Smooth muscle cell (in vitro differentiated cells): ENCODE data around the gene RFWD3. TPM values are rescaled to one million over a fixed set of nuclear protein-coding genes. Genes with fewer than 3 reads are reported as not detected.

Experiments
- DNase-seq: peaks from one replicate; lab custom pipeline; 2025; ENCODE audit not compliant: unreplicated experiment; lab: John Stamatoyannopoulos, UW
- H2AFZ ChIP-seq: fragments of 200-600 bp; sonication (generic); 2 replicates; pipeline ENCODE4 v1.6.0; 2016; ENCODE audit warnings: antibody characterized with exemption, low read depth, mild to moderate bottlenecking
- H3F3A ChIP-seq: fragments of 200-600 bp; sonication (generic); 2 replicates; pipeline ENCODE4 v1.6.0; 2017; ENCODE audit warnings: antibody characterized with exemption, low read depth
- H3K27ac ChIP-seq: fragments of 200-600 bp; sonication (generic); 2 replicates; pipeline ENCODE4 v1.5.1; 2016; ENCODE audit warnings: low read depth, mild to moderate bottlenecking
- H3K27me3 ChIP-seq: fragments of 200-600 bp; sonication (generic); 2 replicates; pipeline ENCODE4 v1.6.1; 2016; ENCODE audit warnings: low read depth, mild to moderate bottlenecking
- H3K36me3 ChIP-seq: fragments of 200-600 bp; sonication (generic); 2 replicates; pipeline ENCODE4 v1.5.1; 2016; ENCODE audit warnings: low read depth
- H3K4me1 ChIP-seq: fragments of 200-600 bp; sonication (generic); 2 replicates; pipeline ENCODE4 v1.5.1; 2016; ENCODE audit warnings: low read depth
- H3K4me2 ChIP-seq: fragments of 200-600 bp; sonication (generic); 2 replicates; pipeline ENCODE4 v1.6.0; 2016; ENCODE audit warnings: mild to moderate bottlenecking
- H3K4me3 ChIP-seq: fragments of 200-600 bp; sonication (generic); 2 replicates; pipeline ENCODE4 v1.5.1; 2016; ENCODE audit warnings: mild to moderate bottlenecking
- H3K79me2 ChIP-seq: fragments of 200-600 bp; sonication (generic); 2 replicates; pipeline ENCODE4 v1.6.0; 2016; ENCODE audit warnings: low read depth, mild to moderate bottlenecking
- H3K9ac ChIP-seq: fragments of 200-600 bp; sonication (generic); 2 replicates; pipeline ENCODE4 v1.6.0; 2016; ENCODE audit warnings: low read depth
- H3K9me3 ChIP-seq: fragments of 200-600 bp; sonication (generic); replicated peaks from 2 replicates; pipeline ENCODE4 v1.5.1; 2016; ENCODE audit warnings: low read depth
- H4K20me1 ChIP-seq: fragments of 200-600 bp; sonication (generic); 2 replicates; pipeline ENCODE4 v1.6.0; 2016; ENCODE audit warnings: low read depth
- WGBS: methylation state at CpG from one replicate; pipeline ENCODE4 v1.1.7; 2016; ENCODE audit warnings: low lambda C conversion rate; 5-methylcytosine and 5-hydroxymethylcytosine counted together
- polyA plus RNA-seq: library from polyadenylated mRNA; unstranded; fragments of >200 nt; fragmentation: Nextera tagmentation; extraction: Ambion mirVana; gene quantifications from 2 replicates; pipeline ENCODE4 v1.2.1, GENCODE V29; 2016
- total RNA-seq: library from RNA; depleted of rRNA; stranded (reverse); fragments of >200 nt; gene quantifications from 2 replicates; pipeline ENCODE4 v1.2.3, GENCODE V29; 2014
- TF ChIP-seq, protein P1 (sequence below): fragments of 200-600 bp; sonication (generic); IDR thresholded peaks from 2 replicates; pipeline ENCODE4 v1.5.1; 2017; ENCODE audit warnings: borderline replicate concordance, mild to moderate bottlenecking, antibody characterized with exemption; ENCODE audit not compliant: insufficient read depth, poor library complexity, severe bottlenecking

RFWD3 gene
- total and polyA plus RNA-seq, 2 experiments from 2014 or later: 8.4 to 13.9 TPM

DNA sequence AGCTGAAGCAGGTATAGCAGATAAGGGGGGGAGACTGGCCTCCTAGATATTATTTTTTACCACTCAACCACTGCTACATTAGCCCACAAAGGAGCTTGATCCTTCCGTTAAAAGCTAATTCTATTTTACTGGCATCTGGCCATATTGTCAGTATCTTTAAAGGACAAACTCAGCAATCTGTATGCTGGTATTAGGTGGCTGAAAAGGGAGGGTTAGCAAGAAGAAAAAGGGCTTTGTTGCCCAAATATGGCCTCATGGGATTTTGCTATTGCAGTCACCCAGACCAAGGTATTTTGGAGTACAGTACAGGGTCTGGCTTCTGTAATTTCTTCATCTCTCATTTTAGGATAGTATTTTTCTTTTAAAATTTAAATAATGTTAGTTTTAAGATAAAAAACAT, 14.4 kb downstream of the RFWD3 start:
- Histone ChIP-seq H3K9ac (no peak overlapping the region), H3K36me3 (peaks cover 8% of the 10 kb centered on the region), H2AFZ (no peak overlapping the region), H3K4me1 (peaks cover 12% of the 10 kb centered on the region), H3K4me3 (no peak overlapping the region), H4K20me1 (peaks cover 63% of the 10 kb centered on the region), H3K27me3 (no peaks in the 10 kb centered on the region), H3K9me3 (no peaks in the 10 kb centered on the region), H3K4me2 (no peak overlapping the region), H3K27ac (no peak overlapping the region), H3K79me2 (peaks cover 27% of the 10 kb centered on the region), H3F3A (peaks cover 20% of the 10 kb centered on the region)
- DNase-seq: no peak
- 29% methylated on average over 1 of the region's 1 CpG for WGBS
- TF ChIP-seq, protein P1, sequence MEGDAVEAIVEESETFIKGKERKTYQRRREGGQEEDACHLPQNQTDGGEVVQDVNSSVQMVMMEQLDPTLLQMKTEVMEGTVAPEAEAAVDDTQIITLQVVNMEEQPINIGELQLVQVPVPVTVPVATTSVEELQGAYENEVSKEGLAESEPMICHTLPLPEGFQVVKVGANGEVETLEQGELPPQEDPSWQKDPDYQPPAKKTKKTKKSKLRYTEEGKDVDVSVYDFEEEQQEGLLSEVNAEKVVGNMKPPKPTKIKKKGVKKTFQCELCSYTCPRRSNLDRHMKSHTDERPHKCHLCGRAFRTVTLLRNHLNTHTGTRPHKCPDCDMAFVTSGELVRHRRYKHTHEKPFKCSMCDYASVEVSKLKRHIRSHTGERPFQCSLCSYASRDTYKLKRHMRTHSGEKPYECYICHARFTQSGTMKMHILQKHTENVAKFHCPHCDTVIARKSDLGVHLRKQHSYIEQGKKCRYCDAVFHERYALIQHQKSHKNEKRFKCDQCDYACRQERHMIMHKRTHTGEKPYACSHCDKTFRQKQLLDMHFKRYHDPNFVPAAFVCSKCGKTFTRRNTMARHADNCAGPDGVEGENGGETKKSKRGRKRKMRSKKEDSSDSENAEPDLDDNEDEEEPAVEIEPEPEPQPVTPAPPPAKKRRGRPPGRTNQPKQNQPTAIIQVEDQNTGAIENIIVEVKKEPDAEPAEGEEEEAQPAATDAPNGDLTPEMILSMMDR: no peak

DNA sequence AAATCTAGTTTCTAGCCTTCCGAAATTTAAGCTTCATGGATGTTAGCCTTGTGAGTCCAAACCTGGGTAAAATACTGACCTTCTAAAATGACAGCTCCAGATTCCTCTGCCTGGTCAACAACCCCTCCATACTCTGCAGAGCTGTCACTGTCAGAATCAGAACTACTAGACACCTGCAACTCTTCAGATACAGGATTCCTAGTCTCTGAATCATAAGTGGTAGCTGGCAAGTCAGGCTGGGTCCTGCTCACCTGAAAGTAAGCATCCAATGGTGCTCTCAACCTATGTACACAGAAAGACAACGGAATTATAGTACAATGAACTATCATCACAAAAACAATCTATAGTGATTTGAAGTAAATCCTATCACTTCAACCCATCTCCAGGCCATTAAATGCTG, 14.8 kb downstream of the RFWD3 start:
- Histone ChIP-seq H3K27ac (no peak overlapping the region), H3F3A (peaks cover 18% of the 10 kb centered on the region), H2AFZ (no peak overlapping the region), H3K4me2 (no peak overlapping the region), H4K20me1 (peaks cover 58% of the 10 kb centered on the region), H3K4me3 (no peak overlapping the region), H3K36me3 (peaks cover 8% of the 10 kb centered on the region), H3K9me3 (no peaks in the 10 kb centered on the region), H3K27me3 (no peaks in the 10 kb centered on the region), H3K4me1 (peaks cover 12% of the 10 kb centered on the region), H3K9ac (no peak overlapping the region), H3K79me2 (peaks cover 27% of the 10 kb centered on the region)
- DNase-seq: no peak
- TF ChIP-seq, protein P1: no peak
- 94% methylated on average over 2 of the region's 2 CpGs for WGBS

DNA sequence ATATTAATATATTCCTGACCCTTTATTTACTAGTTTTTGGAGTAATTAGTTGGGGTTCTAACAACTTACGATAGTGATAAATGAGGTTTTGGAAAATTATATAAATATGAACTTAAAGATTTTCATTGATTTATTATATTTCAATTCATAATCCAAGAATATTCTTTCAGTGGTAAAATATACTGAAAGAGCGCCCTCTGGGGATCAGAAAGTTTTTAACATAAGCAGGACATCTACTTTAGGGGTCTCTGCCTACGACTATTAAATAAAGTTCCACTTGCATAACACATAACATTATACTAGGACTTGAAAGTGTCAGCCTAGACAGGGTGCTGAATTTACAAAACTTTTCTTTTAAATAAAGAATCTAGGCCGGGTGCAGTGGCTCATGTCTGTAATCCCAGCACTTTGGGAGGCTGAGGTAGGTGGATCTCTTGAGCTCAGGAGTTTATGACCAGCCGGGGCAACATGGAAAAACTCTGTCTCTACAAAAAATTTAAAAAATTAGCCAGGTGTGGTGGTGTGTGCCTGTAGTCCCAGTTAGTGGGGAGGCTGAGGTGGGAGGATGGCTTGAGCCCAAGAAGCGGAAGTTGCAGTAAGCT, 15.6 kb downstream of the RFWD3 start:
- no peak overlapping the region for H2AFZ ChIP-seq
- no peaks in the 10 kb centered on the region for H3K27me3 ChIP-seq
- H3K79me2 ChIP-seq: peaks cover 20% of the 10 kb centered on the region
- TF ChIP-seq, protein P1: peak; percentile 58
- no peak overlapping the region for H3K4me3 ChIP-seq
- H3K9me3 ChIP-seq: no peaks in the 10 kb centered on the region
- peaks cover 12% of the 10 kb centered on the region for H3F3A ChIP-seq
- peaks cover 12% of the 10 kb centered on the region for H3K4me1 ChIP-seq
- no peak for DNase-seq
- 89% methylated on average over 6 of the region's 6 CpGs for WGBS
- no peak overlapping the region for H3K9ac ChIP-seq
- H4K20me1 ChIP-seq: peaks cover 53% of the 10 kb centered on the region
- no peak overlapping the region for H3K27ac ChIP-seq
- peaks cover 12% of the 10 kb centered on the region for H3K36me3 ChIP-seq
- no peak overlapping the region for H3K4me2 ChIP-seq
